ENCODE measurements around the gene CUBN. TPM values are rescaled to one million over a fixed set of nuclear protein-coding genes. Genes with fewer than 3 reads are reported as not detected.

CUBN gene
- total and polyA plus RNA-seq, 10 of the 15 experiments (the other 5 are each of a cell fraction or from before 2014, with no cell fraction given) = under 0.01 to 0.14 (median 0.02) TPM; not detected in 6

- TF ChIP-seq, protein P1, sequence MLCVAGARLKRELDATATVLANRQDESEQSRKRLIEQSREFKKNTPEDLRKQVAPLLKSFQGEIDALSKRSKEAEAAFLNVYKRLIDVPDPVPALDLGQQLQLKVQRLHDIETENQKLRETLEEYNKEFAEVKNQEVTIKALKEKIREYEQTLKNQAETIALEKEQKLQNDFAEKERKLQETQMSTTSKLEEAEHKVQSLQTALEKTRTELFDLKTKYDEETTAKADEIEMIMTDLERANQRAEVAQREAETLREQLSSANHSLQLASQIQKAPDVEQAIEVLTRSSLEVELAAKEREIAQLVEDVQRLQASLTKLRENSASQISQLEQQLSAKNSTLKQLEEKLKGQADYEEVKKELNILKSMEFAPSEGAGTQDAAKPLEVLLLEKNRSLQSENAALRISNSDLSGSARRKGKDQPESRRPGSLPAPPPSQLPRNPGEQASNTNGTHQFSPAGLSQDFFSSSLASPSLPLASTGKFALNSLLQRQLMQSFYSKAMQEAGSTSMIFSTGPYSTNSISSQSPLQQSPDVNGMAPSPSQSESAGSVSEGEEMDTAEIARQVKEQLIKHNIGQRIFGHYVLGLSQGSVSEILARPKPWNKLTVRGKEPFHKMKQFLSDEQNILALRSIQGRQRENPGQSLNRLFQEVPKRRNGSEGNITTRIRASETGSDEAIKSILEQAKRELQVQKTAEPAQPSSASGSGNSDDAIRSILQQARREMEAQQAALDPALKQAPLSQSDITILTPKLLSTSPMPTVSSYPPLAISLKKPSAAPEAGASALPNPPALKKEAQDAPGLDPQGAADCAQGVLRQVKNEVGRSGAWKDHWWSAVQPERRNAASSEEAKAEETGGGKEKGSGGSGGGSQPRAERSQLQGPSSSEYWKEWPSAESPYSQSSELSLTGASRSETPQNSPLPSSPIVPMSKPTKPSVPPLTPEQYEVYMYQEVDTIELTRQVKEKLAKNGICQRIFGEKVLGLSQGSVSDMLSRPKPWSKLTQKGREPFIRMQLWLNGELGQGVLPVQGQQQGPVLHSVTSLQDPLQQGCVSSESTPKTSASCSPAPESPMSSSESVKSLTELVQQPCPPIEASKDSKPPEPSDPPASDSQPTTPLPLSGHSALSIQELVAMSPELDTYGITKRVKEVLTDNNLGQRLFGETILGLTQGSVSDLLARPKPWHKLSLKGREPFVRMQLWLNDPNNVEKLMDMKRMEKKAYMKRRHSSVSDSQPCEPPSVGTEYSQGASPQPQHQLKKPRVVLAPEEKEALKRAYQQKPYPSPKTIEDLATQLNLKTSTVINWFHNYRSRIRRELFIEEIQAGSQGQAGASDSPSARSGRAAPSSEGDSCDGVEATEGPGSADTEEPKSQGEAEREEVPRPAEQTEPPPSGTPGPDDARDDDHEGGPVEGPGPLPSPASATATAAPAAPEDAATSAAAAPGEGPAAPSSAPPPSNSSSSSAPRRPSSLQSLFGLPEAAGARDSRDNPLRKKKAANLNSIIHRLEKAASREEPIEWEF (IDR thresholded peaks at IDR 0.05; ENCODE audit: insufficient replicate concordance, low read depth, low read length) = no peak
Measured at GRCh38 chr10:16794005-16794404, 335.6 kb downstream of the CUBN start (continued).

- RAD21 ChIA-PET (ENCODE audit: unreplicated experiment) = interaction anchor here (1.6 kb wide), 1 partner anchor 17 kb away, joined by 7 read pairs; no protein-coding TSS in a partner anchor
- peaks cover 0 to 5% of the 10 kb centered on the region in 2 experiments; a peak in 2 of 4 replicates for H3K36me3 ChIP-seq (ENCODE audit: control insufficient read depth in 2 of 2, insufficient read depth in 2 of 2, low read length in 1 of 2)
- in situ Hi-C loops (cut with MboI) (no loop called here), intact Hi-C loops (cut with micrococcal nuclease; ENCODE audit: unreplicated experiment) (no loop called here)
- DNase-seq (ENCODE audit: low read depth, low spot score) (no peak), ATAC-seq (no peak), FAIRE-seq (no peak)
- no peaks in the 10 kb centered on the region for H4K20me1 ChIP-seq (ENCODE audit: control insufficient read depth, insufficient read depth)
- no TSS peak for BruUV-seq (replicated peaks)
- WGBS (ENCODE audit: insufficient coverage, insufficient replicate concordance, low lambda C conversion rate, missing lambda C conversion rate) = 88% methylated on average over 8 of the region's 8 CpGs
- H3K79me2 ChIP-seq (ENCODE audit: control insufficient read depth, insufficient read depth, low read length) = peaks cover 9% of the 10 kb centered on the region
- no peak overlapping the region for H3K4me3 ChIP-seq
- POLR2A ChIA-PET = interaction anchor here (1.2 kb wide), 1 partner anchor 20 kb away, joined by 5 read pairs; no protein-coding TSS in a partner anchor
- TF ChIP-seq GABPA (IDR thresholded peaks at IDR 0.05; ENCODE audit: low read depth) (no peak), SMARCA5 (IDR thresholded peaks at IDR 0.05) (no peak), RBBP5 (conservative IDR thresholded peaks at IDR 0.05) (no peak), STAT1 (conservative IDR thresholded peaks at IDR 0.05) (no peak), PML (IDR thresholded peaks at IDR 0.05; ENCODE audit: low read length) (no peak), BMI1 (IDR thresholded peaks at IDR 0.05; ENCODE audit: borderline replicate concordance) (no peak), TAF1 (IDR thresholded peaks at IDR 0.05; ENCODE audit: borderline replicate concordance, low read depth, low read length) (no peak), TARDBP (IDR thresholded peaks at IDR 0.05; ENCODE audit: borderline replicate concordance) (no peak), HSF1 (IDR thresholded peaks at IDR 0.05; ENCODE audit: low read depth, low read length) (no peak), ZNF24 (IDR thresholded peaks at IDR 0.05) (no peak)
- TF ChIP-seq, protein P2, sequence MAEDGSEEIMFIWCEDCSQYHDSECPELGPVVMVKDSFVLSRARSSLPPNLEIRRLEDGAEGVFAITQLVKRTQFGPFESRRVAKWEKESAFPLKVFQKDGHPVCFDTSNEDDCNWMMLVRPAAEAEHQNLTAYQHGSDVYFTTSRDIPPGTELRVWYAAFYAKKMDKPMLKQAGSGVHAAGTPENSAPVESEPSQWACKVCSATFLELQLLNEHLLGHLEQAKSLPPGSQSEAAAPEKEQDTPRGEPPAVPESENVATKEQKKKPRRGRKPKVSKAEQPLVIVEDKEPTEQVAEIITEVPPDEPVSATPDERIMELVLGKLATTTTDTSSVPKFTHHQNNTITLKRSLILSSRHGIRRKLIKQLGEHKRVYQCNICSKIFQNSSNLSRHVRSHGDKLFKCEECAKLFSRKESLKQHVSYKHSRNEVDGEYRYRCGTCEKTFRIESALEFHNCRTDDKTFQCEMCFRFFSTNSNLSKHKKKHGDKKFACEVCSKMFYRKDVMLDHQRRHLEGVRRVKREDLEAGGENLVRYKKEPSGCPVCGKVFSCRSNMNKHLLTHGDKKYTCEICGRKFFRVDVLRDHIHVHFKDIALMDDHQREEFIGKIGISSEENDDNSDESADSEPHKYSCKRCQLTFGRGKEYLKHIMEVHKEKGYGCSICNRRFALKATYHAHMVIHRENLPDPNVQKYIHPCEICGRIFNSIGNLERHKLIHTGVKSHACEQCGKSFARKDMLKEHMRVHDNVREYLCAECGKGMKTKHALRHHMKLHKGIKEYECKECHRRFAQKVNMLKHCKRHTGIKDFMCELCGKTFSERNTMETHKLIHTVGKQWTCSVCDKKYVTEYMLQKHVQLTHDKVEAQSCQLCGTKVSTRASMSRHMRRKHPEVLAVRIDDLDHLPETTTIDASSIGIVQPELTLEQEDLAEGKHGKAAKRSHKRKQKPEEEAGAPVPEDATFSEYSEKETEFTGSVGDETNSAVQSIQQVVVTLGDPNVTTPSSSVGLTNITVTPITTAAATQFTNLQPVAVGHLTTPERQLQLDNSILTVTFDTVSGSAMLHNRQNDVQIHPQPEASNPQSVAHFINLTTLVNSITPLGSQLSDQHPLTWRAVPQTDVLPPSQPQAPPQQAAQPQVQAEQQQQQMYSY (CRISPR knock-in tag; IDR thresholded peaks at IDR 0.05) = no peak
- H3K9me3 ChIP-seq (replicated peaks; ENCODE audit: control insufficient read depth, insufficient read depth, low read length) = no peaks in the 10 kb centered on the region; the same call in 2 of the 3 replicates
- H3K27ac ChIP-seq (ENCODE audit: control insufficient read depth, insufficient read depth) = no peak overlapping the region
- no peak overlapping the region for H3K4me2 ChIP-seq (ENCODE audit: control insufficient read depth, insufficient read depth)
- SMC1A ChIA-PET (ENCODE audit: uncharacterized antibody, unreplicated experiment) = interaction anchor here (2.4 kb wide), 1 partner anchor 11 kb away, joined by 8 read pairs; no protein-coding TSS in a partner anchor
- peaks cover 17% of the 10 kb centered on the region for H3K4me1 ChIP-seq (ENCODE audit: control insufficient read depth, insufficient read depth, low read length)
- H2AFZ ChIP-seq (ENCODE audit: control insufficient read depth, low read depth, low read length) = no peak overlapping the region
- CTCF ChIA-PET = interaction anchor here (0.9 kb wide), 1 partner anchor 16 kb away, joined by 3 read pairs; no protein-coding TSS in a partner anchor
- no peaks in the 10 kb centered on the region for H3K27me3 ChIP-seq (replicated peaks in 1 of 2; ENCODE audit: control insufficient read depth in 2 of 2, insufficient read depth in 2 of 2, low read length in 1 of 2)
- H3K9ac ChIP-seq (ENCODE audit: control insufficient read depth, insufficient read depth, low read length) = no peak overlapping the region
Measured at GRCh38 chr10:16792675-16793074, 336.9 kb downstream of the CUBN start.

Data from GM12878 (cell line).